H1 (cell line): ENCODE data around the gene ZNF106. TPM values are rescaled to one million over a fixed set of nuclear protein-coding genes. Genes with fewer than 3 reads are reported as not detected.

Experiments
- CTCF ChIA-PET: fragments of 300-600 bp; sonication (Branson Sonifier 250); formaldehyde crosslinking; loops from one replicate; lab custom pipeline; 2021; ENCODE audit not compliant: partially characterized antibody; lab: Charles Lee
- POLR2A ChIA-PET: fragments of 300-600 bp; sonication (Branson Sonifier 250); formaldehyde crosslinking; loops from one replicate; lab custom pipeline; 2021; ENCODE audit warnings: inconsistent platforms; ENCODE audit not compliant: partially characterized antibody; lab: Charles Lee
- DNase-seq, 2 experiments: peaks; one replicate each; pipeline versions ENCODE4 v3.0.0 to v3.0.0-alpha.2; 2010 to 2022; ENCODE audit warnings: low spot score in 2 of 2, low read depth in 1 of 2, mixed read lengths in 1 of 2
- FAIRE-seq: peaks from 2 replicates; lab custom pipeline; 2011; peaks lifted over from hg19 to GRCh38; lab: Jason Lieb, UNC
- H2AFZ ChIP-seq: 2 replicates; pipeline ENCODE4 v1.8.1; 2012; ENCODE audit warnings: low read length, inconsistent platforms
- H2AK5ac ChIP-seq: 2 replicates; pipeline ENCODE4 v1.6.1; 2013; ENCODE audit warnings: low read depth, low read length
- H2BK120ac ChIP-seq: replicated peaks from 2 replicates; pipeline ENCODE3; 2013; ENCODE audit warnings: low read depth, low read length, inconsistent platforms
- H2BK12ac ChIP-seq: 2 replicates; pipeline ENCODE4 v1.6.1; 2013; ENCODE audit warnings: low read depth, low read length
- H2BK15ac ChIP-seq: 2 replicates; pipeline ENCODE4 v1.6.1; 2013; ENCODE audit warnings: low read length
- H2BK20ac ChIP-seq: 2 replicates; pipeline ENCODE4 v1.6.1; 2013; ENCODE audit warnings: low read length
- H2BK5ac ChIP-seq: 2 replicates; pipeline ENCODE4 v1.6.1; 2013; ENCODE audit warnings: low read depth, low read length
- H3K14ac ChIP-seq: 2 replicates; pipeline ENCODE4 v1.6.1; 2013; ENCODE audit warnings: inconsistent platforms; ENCODE audit not compliant: insufficient read length
- H3K18ac ChIP-seq: 2 replicates; pipeline ENCODE4 v1.6.1; 2013; ENCODE audit warnings: low read length; ENCODE audit errors: extremely low read depth
- H3K23ac ChIP-seq: 2 replicates; pipeline ENCODE4 v1.6.1; 2013; ENCODE audit warnings: inconsistent platforms; ENCODE audit not compliant: insufficient read length
- H3K23me2 ChIP-seq: 2 replicates; pipeline ENCODE4 v1.6.1; 2013; ENCODE audit warnings: low read depth, low read length
- H3K27ac ChIP-seq: 2 replicates; pipeline ENCODE4 v1.6.1; 2011; ENCODE audit warnings: low read depth, low read length, inconsistent platforms
- H3K27me3 ChIP-seq, 4 experiments: replicated peaks in 1 of 4; 1 replicate in 1 of 4; 2 replicates in 3 of 4; pipeline versions ENCODE4 v1.6.1 to v1.8.1; 2011 to 2013; ENCODE audit warnings: low read length in 3 of 4, mild to moderate bottlenecking in 3 of 4, inconsistent platforms in 2 of 4, mixed read lengths in 2 of 4, moderate library complexity in 1 of 4; ENCODE audit not compliant: control insufficient read depth in 3 of 4, insufficient read depth in 3 of 4; ENCODE audit errors: extremely low read depth in 1 of 4
- H3K36me3 ChIP-seq, 4 experiments: 2 replicates each; pipeline versions ENCODE4 v1.6.1 to v1.8.1; 2011 to 2013; ENCODE audit warnings: mild to moderate bottlenecking in 4 of 4, low read length in 3 of 4, moderate library complexity in 2 of 4, control low read depth in 1 of 4, inconsistent platforms in 1 of 4; ENCODE audit not compliant: insufficient read depth in 4 of 4, control insufficient read depth in 2 of 4
- H3K4ac ChIP-seq: replicated peaks from 2 replicates; pipeline ENCODE3; 2013; ENCODE audit warnings: low read length, low read depth, mixed read lengths, inconsistent platforms; ENCODE audit not compliant: insufficient read length
- H3K4me1 ChIP-seq, 4 experiments: replicated peaks in 1 of 4; 1 replicate in 1 of 4; 2 replicates in 3 of 4; pipeline versions ENCODE4 v1.6.1 to v1.8.1; 2011 to 2013; ENCODE audit warnings: low read length in 3 of 4, inconsistent platforms in 2 of 4, mixed read lengths in 1 of 4; ENCODE audit not compliant: insufficient read depth in 4 of 4, control insufficient read depth in 3 of 4
- H3K4me2 ChIP-seq, 2 experiments: 2 replicates each; pipeline versions ENCODE4 v1.6.1 to v1.8.1; 2011 to 2013; ENCODE audit warnings: low read depth in 2 of 2, low read length in 2 of 2, control low read depth in 1 of 2, inconsistent platforms in 1 of 2, mild to moderate bottlenecking in 1 of 2; ENCODE audit not compliant: insufficient read depth in 1 of 2
- H3K4me3 ChIP-seq, 4 experiments: fragments of 200-600, 300-600 bp in 1 of 4; sonication (generic), shearing (Covaris generic), sonication (Bioruptor Twin) in 1 of 4; 2 replicates each; pipeline versions ENCODE4 v1.5.1 to v1.8.1; 2011 to 2016; ENCODE audit warnings: low read length in 4 of 4, low read depth in 3 of 4, control low read depth in 2 of 4, inconsistent platforms in 2 of 4, mild to moderate bottlenecking in 2 of 4, mixed read lengths in 1 of 4, moderate library complexity in 1 of 4; ENCODE audit not compliant: insufficient read depth in 2 of 4; ENCODE audit errors: extremely low read depth in 1 of 4
- H3K56ac ChIP-seq: replicated peaks from 2 replicates; pipeline ENCODE3; 2013; ENCODE audit warnings: low read depth, mild to moderate bottlenecking, mixed read lengths, low read length, inconsistent platforms; ENCODE audit not compliant: insufficient read length
- H3K79me1 ChIP-seq: 2 replicates; pipeline ENCODE4 v1.6.1; 2013; ENCODE audit warnings: low read depth, low read length, control low read depth
- H3K79me2 ChIP-seq, 2 experiments: 2 replicates each; pipeline versions ENCODE4 v1.6.1 to v1.8.1; 2012 to 2013; ENCODE audit warnings: low read length in 2 of 2, mild to moderate bottlenecking in 2 of 2, inconsistent platforms in 1 of 2; ENCODE audit not compliant: insufficient read depth in 2 of 2, control insufficient read depth in 1 of 2
- H3K9ac ChIP-seq, 4 experiments: replicated peaks in 1 of 4; 1 replicate in 1 of 4; 2 replicates in 3 of 4; pipeline versions ENCODE4 v1.6.1 to v1.8.1; 2011 to 2013; ENCODE audit warnings: low read depth in 3 of 4, low read length in 3 of 4, control low read depth in 2 of 4, mild to moderate bottlenecking in 2 of 4, moderate library complexity in 2 of 4, inconsistent platforms in 1 of 4; ENCODE audit errors: extremely low read depth in 1 of 4
- H3K9me3 ChIP-seq, 2 experiments: 2 replicates each; pipeline versions ENCODE4 v1.6.1 to v1.8.1; 2012 to 2013; ENCODE audit warnings: mild to moderate bottlenecking in 2 of 2, moderate library complexity in 2 of 2, control low read depth in 1 of 2, inconsistent platforms in 1 of 2, low read depth in 1 of 2, low read length in 1 of 2, mixed read lengths in 1 of 2; ENCODE audit not compliant: insufficient read depth in 2 of 2
- H4K20me1 ChIP-seq, 2 experiments: replicated peaks in 1 of 2; 2 replicates each; pipeline versions ENCODE3 to v1.8.1; 2011 to 2013; ENCODE audit warnings: inconsistent platforms in 2 of 2, low read length in 2 of 2, mild to moderate bottlenecking in 1 of 2; ENCODE audit not compliant: insufficient read depth in 2 of 2, control insufficient read depth in 1 of 2
- H4K5ac ChIP-seq: 2 replicates; pipeline ENCODE4 v1.6.1; 2013; ENCODE audit warnings: low read length, low read depth, mixed read lengths, inconsistent platforms; ENCODE audit not compliant: insufficient read length
- H4K8ac ChIP-seq: 2 replicates; pipeline ENCODE4 v1.8.0; 2013; ENCODE audit warnings: mild to moderate bottlenecking, moderate library complexity, low read length, inconsistent platforms; ENCODE audit not compliant: insufficient read depth; ENCODE audit errors: extremely low read depth
- H4K91ac ChIP-seq: replicated peaks from 2 replicates; pipeline ENCODE3; 2013; ENCODE audit warnings: low read length, mixed read lengths, inconsistent platforms; ENCODE audit not compliant: insufficient read length
- CREB1 ChIP-seq: IDR thresholded peaks from 2 replicates; pipeline ENCODE4 v1.6.1; 2012; ENCODE audit warnings: inconsistent platforms
- EGR1 ChIP-seq: IDR thresholded peaks from 2 replicates; pipeline ENCODE4 v1.6.1; 2011; ENCODE audit warnings: low read depth, low read length, borderline replicate concordance
- EZH2 ChIP-seq: fragments of 200-600 bp; sonication (generic); IDR thresholded peaks from 2 replicates; pipeline ENCODE4 v1.7.1; 2012; ENCODE audit warnings: low read depth, mild to moderate bottlenecking, moderate library complexity, low read length, inconsistent platforms; ENCODE audit not compliant: severe bottlenecking
- GABPA ChIP-seq: IDR thresholded peaks from 2 replicates; pipeline ENCODE4 v1.6.1; 2011; ENCODE audit warnings: mild to moderate bottlenecking, low read length, moderate library complexity, borderline replicate concordance; ENCODE audit not compliant: insufficient read depth
- GTF2F1 ChIP-seq: IDR thresholded peaks from 2 replicates; pipeline ENCODE4 v1.6.1; 2012; ENCODE audit warnings: low read depth, low read length, improper control_type of control experiment, borderline replicate concordance
- HDAC2 ChIP-seq, 2 experiments: fragments of 300-600 bp in 1 of 2; sonication (generic) in 1 of 2; IDR thresholded peaks; 2 replicates each; pipeline ENCODE4 v1.6.1; 2011 to 2012; ENCODE audit warnings: low read depth in 2 of 2, low read length in 2 of 2, mild to moderate bottlenecking in 2 of 2, moderate library complexity in 2 of 2, borderline replicate concordance in 1 of 2, inconsistent platforms in 1 of 2
- MAFK ChIP-seq: IDR thresholded peaks from 2 replicates; pipeline ENCODE4 v1.6.1; 2012; ENCODE audit warnings: low read depth, mild to moderate bottlenecking, improper control_type of control experiment, low read length
- NRF1 ChIP-seq: IDR thresholded peaks from 2 replicates; pipeline ENCODE4 v1.6.1; 2011; ENCODE audit warnings: mild to moderate bottlenecking, low read depth, low read length, improper control_type of control experiment
- POLR2AphosphoS5 ChIP-seq: IDR thresholded peaks from 2 replicates; pipeline ENCODE4 v1.6.1; 2011; ENCODE audit warnings: low read depth, low read length
- RFX5 ChIP-seq: IDR thresholded peaks from 2 replicates; pipeline ENCODE4 v1.6.1; 2011; ENCODE audit warnings: low read depth, low read length, improper control_type of control experiment, borderline replicate concordance
- SP2 ChIP-seq: IDR thresholded peaks from 2 replicates; pipeline ENCODE4 v1.6.1; 2012; ENCODE audit warnings: mild to moderate bottlenecking, low read length, inconsistent platforms
- ZNF274 ChIP-seq: IDR thresholded peaks from 2 replicates; pipeline ENCODE4 v1.7.0; 2012; ENCODE audit warnings: low read length, borderline replicate concordance; ENCODE audit errors: extremely low read depth
- WGBS, 2 experiments: shearing (Covaris generic) in 1 of 2; methylation state at CpG; one replicate each; pipeline versions ENCODE4 v1.1.6 to v1.1.7; 2013 to 2015; ENCODE audit warnings: low lambda C conversion rate in 2 of 2, mixed read lengths in 2 of 2, inconsistent platforms in 1 of 2, low coverage in 1 of 2, missing lambda C conversion rate in 1 of 2; ENCODE audit not compliant: insufficient replicate concordance in 2 of 2, insufficient coverage in 1 of 2, insufficient read length in 1 of 2; ENCODE audit errors: extremely low coverage in 1 of 2, missing lambda C conversion rate in 1 of 2; 5-methylcytosine and 5-hydroxymethylcytosine counted together
- polyA plus RNA-seq, 7 experiments: library from polyadenylated mRNA; depleted of rRNA in 3 of 7; stranded (reverse) in 5 of 7; unstranded in 2 of 7; fragments of >200 nt in 5 of 7; fragments of 200-250 nt in 2 of 7; gene quantifications; 1 replicate in 5 of 7; 2 replicates in 1 of 7; 4 replicates in 1 of 7; pipeline versions ENCODE4 v1.2.1 to v1.2.3, GENCODE V29; 2011 to 2013; ENCODE audit warnings: missing spikeins in 2 of 7, mixed read lengths in 2 of 7
- total RNA-seq: library from RNA; stranded (reverse); fragmentation: NEBNext Ultra II Directional; extraction: Animal tissue kit (Norgen Biotek cat#: 25700); gene quantifications from 2 replicates; pipeline ENCODE4 v1.2.1, GENCODE V29; 2021
- TF ChIP-seq, protein P1 (sequence below): IDR thresholded peaks from 2 replicates; pipeline ENCODE4 v1.6.1; 2011; ENCODE audit warnings: low read depth, mild to moderate bottlenecking, low read length; ENCODE audit not compliant: insufficient read depth

Gene ZNF106
- total and polyA plus RNA-seq, 2 of the 8 experiments (the other 6 are each of a cell fraction or from before 2014, with no cell fraction given) = 18.2 to 62.0 TPM

DNA sequence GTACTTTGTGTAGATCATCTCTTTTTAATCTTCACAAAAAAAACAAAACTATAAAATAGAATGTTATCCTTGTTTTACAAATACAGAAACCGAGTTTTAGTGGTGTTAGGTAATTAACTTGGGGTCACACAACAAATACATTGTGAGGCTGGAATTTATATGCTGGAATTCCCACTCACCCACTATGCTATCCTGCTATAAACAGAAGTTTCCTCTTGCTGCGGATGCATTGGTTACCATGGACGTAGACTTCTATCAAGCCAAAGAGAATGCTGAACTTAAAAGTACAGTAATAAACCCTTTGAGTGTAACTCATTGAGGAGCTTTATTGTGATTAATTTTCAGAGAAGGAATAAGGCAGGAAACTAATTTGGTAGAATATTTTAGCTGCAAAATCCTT, 13.7 kb upstream of the ZNF106 start:
- no peak overlapping the region for H4K8ac ChIP-seq
- H4K91ac ChIP-seq = no peak overlapping the region
- H3K9ac ChIP-seq = no peak overlapping the region
- POLR2A ChIA-PET = interaction anchor here (0.6 to 1.8 kb wide), 3 partner anchors 14 to 961 kb away, joined by 3 to 5 read pairs (median 4); partner anchors contain the start of genes RPAP1 and ZNF106
- DNase-seq (no peak), FAIRE-seq (no peak)
- no peak overlapping the region for H2BK12ac ChIP-seq
- H3K9me3 ChIP-seq = no peaks in the 10 kb centered on the region
- TF ChIP-seq POLR2AphosphoS5 (no peak), GTF2F1 (no peak), RFX5 (no peak), SP2 (no peak), EGR1 (no peak), EZH2 (no peak), HDAC2 (IDR thresholded peaks at IDR 0.05; ENCODE audit: borderline replicate concordance in 1 of 2, low read depth in 2 of 2, low read length in 2 of 2) (no peak), CREB1 (no peak), GABPA (no peak), ZNF274 (no peak), NRF1 (no peak), MAFK (no peak)
- TF ChIP-seq, protein P1, sequence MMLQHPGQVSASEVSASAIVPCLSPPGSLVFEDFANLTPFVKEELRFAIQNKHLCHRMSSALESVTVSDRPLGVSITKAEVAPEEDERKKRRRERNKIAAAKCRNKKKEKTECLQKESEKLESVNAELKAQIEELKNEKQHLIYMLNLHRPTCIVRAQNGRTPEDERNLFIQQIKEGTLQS = no peak
- H3K56ac ChIP-seq = no peak overlapping the region
- H2BK120ac ChIP-seq = no peak overlapping the region
- H4K5ac ChIP-seq = no peak overlapping the region
- H4K20me1 ChIP-seq = no peaks in the 10 kb centered on the region
- H2BK15ac ChIP-seq = no peak overlapping the region
- peaks cover 5% of the 10 kb centered on the region for H3K79me1 ChIP-seq
- H2BK5ac ChIP-seq = no peak overlapping the region
- no peak overlapping the region for H2AFZ ChIP-seq
- peaks cover 0 to 45% of the 10 kb centered on the region in 2 experiments; a peak in 3 of 4 replicates for H3K79me2 ChIP-seq
- no peak overlapping the region for H3K23ac ChIP-seq
- CTCF ChIA-PET = interaction anchor here (0.5 to 2.4 kb wide), 6 partner anchors 145 to 1516 kb away, joined by 3 to 10 read pairs (median 4); no protein-coding TSS in a partner anchor
- H3K36me3 ChIP-seq = no peaks in the 10 kb centered on the region
- H3K18ac ChIP-seq = no peak overlapping the region
- H2BK20ac ChIP-seq = no peak overlapping the region
- H3K14ac ChIP-seq = no peak overlapping the region
- no peak overlapping the region for H3K27ac ChIP-seq
- no peaks in the 10 kb centered on the region; a peak in 2 of 7 replicates for H3K4me1 ChIP-seq
- no peak overlapping the region for H3K4me3 ChIP-seq
- 88% methylated on average over 3 of the region's 3 CpGs; no CpG with 5 or more reads in 1 of the 2 experiments for WGBS, 2 experiments
- H3K27me3 ChIP-seq = no peaks in the 10 kb centered on the region
- no peak overlapping the region for H2AK5ac ChIP-seq
- H3K23me2 ChIP-seq = no peaks in the 10 kb centered on the region
- H3K4ac ChIP-seq = no peak overlapping the region
- H3K4me2 ChIP-seq = no peak overlapping the region
